AG09309 (cell line): ENCODE results near the gene TP73.

ENCODE experiments used
- DNase-seq: peaks from one replicate; pipeline ENCODE4 v3.0.0-alpha.2; 2010; ENCODE audit warnings: low read depth
- H3K4me3 ChIP-seq: 2 replicates; pipeline ENCODE4 v1.5.1; 2011; ENCODE audit warnings: mild to moderate bottlenecking, low read depth, low read length, moderate library complexity; ENCODE audit not compliant: control insufficient read depth
- TF ChIP-seq, protein P1 (sequence below): IDR thresholded peaks from 2 replicates; pipeline ENCODE4 v1.5.1; 2011; ENCODE audit warnings: mild to moderate bottlenecking, low read depth, low read length, inconsistent platforms; ENCODE audit not compliant: insufficient read depth, control insufficient read depth; ENCODE audit errors: missing control alignments

The TP73 gene

DNA sequence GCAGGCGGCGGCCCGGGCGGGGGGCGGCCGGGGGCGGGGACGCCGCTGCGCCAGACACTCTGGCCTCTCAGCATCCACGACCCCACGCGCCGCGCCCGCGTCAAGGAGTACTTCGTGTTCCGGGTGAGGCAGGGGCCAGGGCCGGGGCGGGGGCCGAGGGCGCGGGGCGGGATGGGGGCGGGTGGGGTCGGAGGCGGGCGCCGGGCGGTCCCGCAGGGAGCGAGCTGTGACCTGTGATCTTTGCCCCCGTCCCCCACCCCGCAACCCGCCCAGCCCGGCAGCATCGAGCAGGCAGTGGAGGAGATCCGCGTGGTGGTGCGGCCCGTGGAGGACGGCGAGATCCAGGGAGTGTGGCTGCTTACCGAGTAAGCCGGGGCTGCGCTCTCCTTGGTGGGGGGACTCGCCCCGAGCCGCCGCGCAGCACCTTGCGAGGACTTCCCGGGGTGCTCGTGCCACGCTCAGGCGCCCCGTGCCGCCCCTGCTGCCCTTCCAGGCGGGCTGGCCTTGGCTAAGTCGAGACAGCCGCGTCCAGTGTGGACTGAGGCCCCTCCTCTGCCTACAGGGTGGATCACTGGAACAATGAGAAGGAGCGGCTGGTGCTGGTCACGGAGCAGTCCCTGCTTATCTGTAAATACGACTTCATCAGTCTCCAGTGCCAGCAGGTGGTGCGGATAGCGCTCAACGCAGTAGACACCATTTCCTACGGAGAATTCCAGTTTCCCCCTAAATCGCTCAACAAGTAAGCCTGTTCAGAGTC lies 27.0 kb upstream of the TP73 start:
- TF ChIP-seq, protein P1, sequence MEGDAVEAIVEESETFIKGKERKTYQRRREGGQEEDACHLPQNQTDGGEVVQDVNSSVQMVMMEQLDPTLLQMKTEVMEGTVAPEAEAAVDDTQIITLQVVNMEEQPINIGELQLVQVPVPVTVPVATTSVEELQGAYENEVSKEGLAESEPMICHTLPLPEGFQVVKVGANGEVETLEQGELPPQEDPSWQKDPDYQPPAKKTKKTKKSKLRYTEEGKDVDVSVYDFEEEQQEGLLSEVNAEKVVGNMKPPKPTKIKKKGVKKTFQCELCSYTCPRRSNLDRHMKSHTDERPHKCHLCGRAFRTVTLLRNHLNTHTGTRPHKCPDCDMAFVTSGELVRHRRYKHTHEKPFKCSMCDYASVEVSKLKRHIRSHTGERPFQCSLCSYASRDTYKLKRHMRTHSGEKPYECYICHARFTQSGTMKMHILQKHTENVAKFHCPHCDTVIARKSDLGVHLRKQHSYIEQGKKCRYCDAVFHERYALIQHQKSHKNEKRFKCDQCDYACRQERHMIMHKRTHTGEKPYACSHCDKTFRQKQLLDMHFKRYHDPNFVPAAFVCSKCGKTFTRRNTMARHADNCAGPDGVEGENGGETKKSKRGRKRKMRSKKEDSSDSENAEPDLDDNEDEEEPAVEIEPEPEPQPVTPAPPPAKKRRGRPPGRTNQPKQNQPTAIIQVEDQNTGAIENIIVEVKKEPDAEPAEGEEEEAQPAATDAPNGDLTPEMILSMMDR, result no peak
- DNase-seq, result no peak
- peak overlapping the region; percentile 57 for H3K4me3 ChIP-seq

DNA sequence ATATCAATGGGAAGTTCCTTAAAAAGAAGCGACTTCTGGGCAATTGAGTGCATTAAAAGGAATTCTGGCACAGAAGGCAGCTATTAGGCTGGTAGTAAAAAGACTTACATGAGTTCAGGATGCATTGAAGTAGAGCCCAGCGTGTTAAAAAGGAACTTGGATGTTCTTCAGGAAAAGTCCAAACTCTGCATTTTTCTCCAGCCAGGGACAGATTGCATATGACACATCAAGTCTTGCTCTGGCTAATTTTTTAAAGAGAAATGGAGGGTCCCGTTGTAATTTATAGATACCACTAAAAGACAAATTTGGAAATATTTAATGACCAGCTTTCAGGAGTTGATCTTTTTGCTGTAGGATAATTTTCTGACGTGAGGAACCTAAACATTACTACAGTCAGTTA lies 26.3 kb upstream of the TP73 start:
- TF ChIP-seq, protein P1, result no peak
- DNase-seq, result no peak
- H3K4me3 ChIP-seq, result peak overlapping the region; percentile 57

DNA sequence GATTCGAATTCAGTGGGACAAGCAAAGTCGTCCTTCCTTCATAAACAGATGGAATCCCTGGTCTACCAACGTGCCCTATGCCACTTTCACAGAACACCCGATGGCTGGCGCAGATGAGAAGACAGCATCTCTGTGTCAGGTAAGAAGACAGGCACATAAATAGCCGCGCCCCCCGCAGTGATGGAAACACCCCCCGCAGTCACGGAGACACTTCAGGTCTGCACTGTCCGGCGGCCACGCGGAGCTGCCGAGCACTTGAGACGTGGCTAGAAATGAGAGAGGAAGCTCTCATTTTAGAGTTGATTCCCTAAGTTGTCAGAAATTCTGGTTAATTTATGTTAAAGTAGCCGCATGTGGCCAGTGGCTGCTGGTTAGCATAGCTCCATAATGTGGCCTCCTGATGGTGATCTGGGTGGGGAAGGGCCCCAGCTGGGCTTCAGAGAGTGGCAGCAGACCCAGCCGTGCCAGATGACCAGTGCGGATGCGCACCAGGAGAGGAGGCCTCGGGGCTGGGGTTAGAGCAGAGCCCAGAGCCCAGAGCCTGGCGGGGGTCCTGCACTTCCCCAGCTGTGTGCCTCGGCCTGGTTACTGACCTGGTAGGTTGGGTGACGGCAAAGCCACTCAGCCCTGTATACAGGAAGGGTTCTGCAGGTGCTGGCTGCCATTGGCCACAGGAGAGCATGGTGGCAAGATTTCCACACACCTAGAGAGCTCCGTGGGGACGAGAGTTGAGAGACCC lies 24.6 kb upstream of the TP73 start:
- H3K4me3 ChIP-seq, result no peak overlapping the region
- DNase-seq, result no peak
- TF ChIP-seq, protein P1, result no peak

DNA sequence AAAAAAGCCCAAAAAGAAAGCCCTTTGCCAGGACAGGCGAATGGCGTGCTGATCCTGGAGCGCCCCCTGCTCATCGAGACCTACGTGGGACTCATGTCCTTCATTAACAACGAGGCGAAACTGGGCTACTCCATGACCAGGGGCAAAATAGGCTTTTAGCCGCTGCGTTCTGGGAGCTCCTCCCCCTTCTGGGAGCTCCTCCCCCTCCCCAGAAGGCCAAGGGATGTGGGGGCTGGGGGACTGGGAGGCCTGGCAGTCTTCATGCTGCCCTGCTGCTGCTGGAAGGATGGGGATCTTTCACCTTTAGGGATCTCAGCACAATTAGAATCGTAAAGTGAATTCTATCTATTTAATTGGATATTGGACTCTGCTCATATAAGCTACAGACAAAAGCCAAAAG lies 23.9 kb upstream of the TP73 start:
- TF ChIP-seq, protein P1, result no peak
- H3K4me3 ChIP-seq, result no peak overlapping the region
- no peak for DNase-seq

DNA sequence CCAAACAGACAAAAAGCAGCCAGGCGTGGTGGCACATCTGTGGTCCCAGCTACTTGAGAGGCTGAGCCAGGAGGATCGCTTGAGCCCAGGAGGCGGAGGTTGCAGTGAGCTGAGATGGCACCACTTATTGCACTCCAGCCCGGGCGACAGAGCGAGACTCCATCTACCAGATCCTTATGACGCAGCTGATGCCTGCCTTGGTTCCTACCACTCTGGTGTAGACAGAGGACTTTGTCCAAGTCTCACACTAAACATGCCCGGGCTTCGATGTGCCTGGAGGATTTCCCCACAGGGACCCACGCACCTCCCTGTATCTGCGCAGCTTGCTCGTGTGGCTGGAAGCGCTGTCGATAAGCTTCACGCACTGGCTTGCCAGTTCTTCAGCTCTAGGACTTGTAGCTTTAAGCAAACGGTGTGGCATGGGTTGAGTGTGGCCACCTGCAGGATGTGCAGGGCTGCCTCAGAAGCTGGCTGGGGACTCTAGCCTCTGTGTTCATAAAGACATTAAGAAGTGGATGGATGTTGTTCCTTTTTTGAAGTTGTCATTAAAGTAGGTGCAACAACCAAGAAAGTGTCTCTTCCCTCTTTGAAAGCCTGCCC lies 22.7 kb upstream of the TP73 start:
- TF ChIP-seq, protein P1, result no peak
- no peak for DNase-seq
- no peak overlapping the region for H3K4me3 ChIP-seq

DNA sequence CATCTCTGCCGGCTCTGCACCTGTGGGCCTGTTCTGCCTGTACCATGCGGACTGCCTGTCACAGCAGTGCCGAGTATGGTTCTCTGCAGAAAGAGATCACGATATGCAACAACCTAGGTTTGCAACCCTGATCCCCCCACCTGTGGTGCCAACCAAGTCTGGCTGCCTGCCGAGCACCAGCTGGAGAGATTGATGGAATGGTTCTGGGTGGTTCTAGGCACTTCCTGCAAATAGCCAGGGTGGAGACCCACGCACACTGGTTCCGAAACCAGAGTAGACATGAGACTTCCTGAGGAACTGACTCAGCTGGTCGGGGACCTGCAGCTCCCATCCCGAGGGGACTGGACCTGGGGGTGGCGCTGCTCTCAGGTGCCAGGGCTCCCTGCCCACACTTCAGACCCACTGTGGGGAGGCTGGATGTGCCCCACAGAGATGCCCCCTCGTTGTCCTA lies 22.1 kb upstream of the TP73 start:
- H3K4me3 ChIP-seq, result no peak overlapping the region
- DNase-seq, result no peak
- TF ChIP-seq, protein P1, result no peak
